ENCODE data around the gene TM7SF2. TPM values are rescaled to one million over a fixed set of nuclear protein-coding genes. Genes with fewer than 3 reads are reported as not detected.

Gene TM7SF2
- total RNA-seq, 1 experiment from 2014 or later, result 37.8 TPM

GRCh38 chr11:65096926-65097325 lies 14.7 kb upstream of the TM7SF2 start:
- Histone ChIP-seq H3K4me1 (ENCODE audit: insufficient read depth, low read length, poor library complexity, severe bottlenecking) (peaks cover 5% of the 10 kb centered on the region), H3K27ac (ENCODE audit: low read depth, low read length, poor library complexity, severe bottlenecking) (peak overlapping the region; percentile 82), H3K36me3 (ENCODE audit: insufficient read depth, low read length, poor library complexity, severe bottlenecking) (peaks cover 3% of the 10 kb centered on the region), H3K4me3 (ENCODE audit: low read depth, low read length, poor library complexity, severe bottlenecking) (peak overlapping the region; percentile 89), H3K9me3 (ENCODE audit: low read depth, low read length, poor library complexity, severe bottlenecking) (no peaks in the 10 kb centered on the region), H3K27me3 (replicated peaks; ENCODE audit: insufficient read depth, low read depth, low read length, poor library complexity) (no peaks in the 10 kb centered on the region)
- TF ChIP-seq EZH2 (IDR thresholded peaks at IDR 0.05; ENCODE audit: borderline replicate concordance, low read depth, low read length, poor library complexity, severe bottlenecking) (no peak), CTCF (conservative IDR thresholded peaks at IDR 0.05; ENCODE audit: low read depth, low read length) (no peak)
- TSS peak; percentile 42 for BruUV-seq (replicated peaks)
- ChIA-PET CTCF (no interaction called here), POLR2A (ENCODE audit: low non-redundant PET) (no interaction called here)
- DNase-seq (ENCODE audit: low spot score), result no peak
- intact Hi-C loops (cut with micrococcal nuclease; ENCODE audit: unreplicated experiment), result no loop called here

- intact Hi-C loops (cut with micrococcal nuclease; ENCODE audit: unreplicated experiment), result no loop called here
- peaks cover 3% of the 10 kb centered on the region for H3K36me3 ChIP-seq (ENCODE audit: insufficient read depth, low read length, poor library complexity, severe bottlenecking)
- no peaks in the 10 kb centered on the region for H3K9me3 ChIP-seq (ENCODE audit: low read depth, low read length, poor library complexity, severe bottlenecking)
- POLR2A ChIA-PET (ENCODE audit: low non-redundant PET), result no interaction called here
- no peaks in the 10 kb centered on the region for H3K27me3 ChIP-seq (replicated peaks; ENCODE audit: insufficient read depth, low read depth, low read length, poor library complexity)
- DNase-seq (ENCODE audit: low spot score), result no peak
- peaks cover 5% of the 10 kb centered on the region for H3K4me1 ChIP-seq (ENCODE audit: insufficient read depth, low read length, poor library complexity, severe bottlenecking)
- TF ChIP-seq CTCF (conservative IDR thresholded peaks at IDR 0.05; ENCODE audit: low read depth, low read length), result peak; percentile 29; the same call in 1 of the 2 replicates
- no peak for TF ChIP-seq EZH2 (IDR thresholded peaks at IDR 0.05; ENCODE audit: borderline replicate concordance, low read depth, low read length, poor library complexity, severe bottlenecking)
- H3K27ac ChIP-seq (ENCODE audit: low read depth, low read length, poor library complexity, severe bottlenecking), result no peak overlapping the region
- no TSS peak for BruUV-seq (replicated peaks)
- CTCF ChIA-PET, result interaction anchor here (0.7 kb wide), 1 partner anchor 11 kb away, joined by 3 read pairs; the partner anchor contains the start of gene TM7SF2
- H3K4me3 ChIP-seq (ENCODE audit: low read depth, low read length, poor library complexity, severe bottlenecking), result no peak overlapping the region
Observed at GRCh38 chr11:65100674-65101350, 10.9 kb upstream of the TM7SF2 start.

- no peaks in the 10 kb centered on the region for H3K9me3 ChIP-seq (ENCODE audit: low read depth, low read length, poor library complexity, severe bottlenecking)
- no peaks in the 10 kb centered on the region for H3K4me1 ChIP-seq (ENCODE audit: insufficient read depth, low read length, poor library complexity, severe bottlenecking)
- no TSS peak for BruUV-seq (replicated peaks)
- CTCF ChIA-PET, result no interaction called here
- H3K27me3 ChIP-seq (replicated peaks; ENCODE audit: insufficient read depth, low read depth, low read length, poor library complexity), result no peaks in the 10 kb centered on the region
- H3K4me3 ChIP-seq (ENCODE audit: low read depth, low read length, poor library complexity, severe bottlenecking), result no peak overlapping the region
- H3K36me3 ChIP-seq (ENCODE audit: insufficient read depth, low read length, poor library complexity, severe bottlenecking), result peaks cover 2% of the 10 kb centered on the region
- TF ChIP-seq CTCF (conservative IDR thresholded peaks at IDR 0.05; ENCODE audit: low read depth, low read length) (no peak), EZH2 (IDR thresholded peaks at IDR 0.05; ENCODE audit: borderline replicate concordance, low read depth, low read length, poor library complexity, severe bottlenecking) (no peak)
- H3K27ac ChIP-seq (ENCODE audit: low read depth, low read length, poor library complexity, severe bottlenecking), result no peak overlapping the region
- DNase-seq (ENCODE audit: low spot score), result no peak
- POLR2A ChIA-PET (ENCODE audit: low non-redundant PET), result interaction anchor here (0.6 kb wide), 1 partner anchor 349 kb away, joined by 3 read pairs; no protein-coding TSS in a partner anchor
- intact Hi-C loops (cut with micrococcal nuclease; ENCODE audit: unreplicated experiment), result no loop called here
Observed at GRCh38 chr11:65102142-65103095, 9.3 kb upstream of the TM7SF2 start.
